RWPE2 (cell line): Measurements from ENCODE around the gene COX6A2.

Experiments used
- ATAC-seq: fragments of 200-7000 bp; cut with Tn5 transposase; 3 replicates; pipeline ENCODE4 v1.9.1; 2021; ENCODE audit warnings: low read depth
- DNase-seq: peaks from one replicate; pipeline ENCODE4 v3.0.0-alpha.2; 2020; ENCODE audit warnings: low spot score
- H3K27ac ChIP-seq: fragments of 450-650 bp; 2 replicates; pipeline ENCODE4 v1.5.1; 2017; ENCODE audit warnings: mild to moderate bottlenecking; ENCODE audit not compliant: poor library complexity, severe bottlenecking
- H3K27me3 ChIP-seq: fragments of 250-450 bp; sonication (Bioruptor Pico); 2 replicates; pipeline ENCODE4 v1.5.1; 2021; ENCODE audit warnings: mild to moderate bottlenecking, moderate library complexity; ENCODE audit not compliant: insufficient read depth, poor library complexity, severe bottlenecking
- H3K36me3 ChIP-seq: fragments of 250-450 bp; sonication (Bioruptor Pico); 2 replicates; pipeline ENCODE4 v1.5.1; 2020; ENCODE audit warnings: low read depth, mild to moderate bottlenecking, moderate library complexity
- H3K4me1 ChIP-seq: fragments of 250-450 bp; sonication (Bioruptor Pico); 2 replicates; pipeline ENCODE4 v1.5.1; 2021; ENCODE audit warnings: mild to moderate bottlenecking, moderate library complexity; ENCODE audit not compliant: insufficient read depth, poor library complexity, severe bottlenecking
- H3K4me3 ChIP-seq: fragments of 250-450 bp; sonication (Bioruptor Pico); 2 replicates; pipeline ENCODE4 v1.5.1; 2021; ENCODE audit warnings: mild to moderate bottlenecking, moderate library complexity; ENCODE audit not compliant: severe bottlenecking
- H3K9me3 ChIP-seq: fragments of 250-450 bp; sonication (Bioruptor Pico); 2 replicates; pipeline ENCODE4 v1.5.1; 2021; ENCODE audit warnings: mild to moderate bottlenecking, moderate library complexity; ENCODE audit not compliant: severe bottlenecking
- CTCF ChIP-seq: fragments of 450-650 bp; IDR thresholded peaks from one replicate; pipeline ENCODE4 v1.5.1; 2017; ENCODE audit warnings: mild to moderate bottlenecking, moderate library complexity; ENCODE audit not compliant: poor library complexity, severe bottlenecking

Gene COX6A2

GRCh38 chr16:31382485-31383161, 45.5 kb downstream of the COX6A2 start:
- DNase-seq (no peak), ATAC-seq (no peak; the same call in 2 of the 3 replicates)
- Histone ChIP-seq H3K27me3 (no peaks in the 10 kb centered on the region), H3K4me3 (no peak overlapping the region), H3K36me3 (no peaks in the 10 kb centered on the region), H3K4me1 (peaks cover 11% of the 10 kb centered on the region), H3K27ac (no peak overlapping the region), H3K9me3 (no peaks in the 10 kb centered on the region)
- peak; percentile 51 for TF ChIP-seq CTCF

- Histone ChIP-seq H3K4me3 (no peak overlapping the region), H3K36me3 (no peaks in the 10 kb centered on the region), H3K4me1 (peaks cover under 1% of the 10 kb centered on the region), H3K9me3 (no peaks in the 10 kb centered on the region), H3K27ac (no peak overlapping the region), H3K27me3 (no peaks in the 10 kb centered on the region)
- no peak for DNase-seq
- no peak for ATAC-seq
- TF ChIP-seq CTCF: no peak
Observed at GRCh38 chr16:31380201-31380600, 48.0 kb downstream of the COX6A2 start.
